Activated CD8-positive, alpha-beta T cell treated with anti-CD3 and anti-CD28 coated beads for 36 hours (primary cell): ENCODE measurements around the gene MTG1. TPM values are rescaled to one million over a fixed set of nuclear protein-coding genes. Genes with fewer than 3 reads are reported as not detected.
"Not testable (repeated sequence)": the region's sequence is repeated elsewhere in the genome, so short reads cannot be mapped to it uniquely, and the experiment has no call there.

ENCODE experiments used
- ATAC-seq: fragments of 200-7000 bp; cut with Tn5 transposase; one replicate; pipeline ENCODE4 v1.10.0; 2021; ENCODE audit warnings: mild to moderate bottlenecking, moderate library complexity
- CTCF ChIA-PET: fragments of 350-600 bp; sonication (Branson Sonifier 250); formaldehyde crosslinking; loops from one replicate; lab custom pipeline; 2021; ENCODE audit warnings: antibody characterized with exemption; lab: Charles Lee
- POLR2A ChIA-PET: fragments of 350-600 bp; sonication (Branson Sonifier 250); formaldehyde crosslinking; loops from one replicate; lab custom pipeline; 2021; ENCODE audit warnings: antibody characterized with exemption; lab: Charles Lee
- DNase-seq: peaks from one replicate; pipeline ENCODE4 v3.0.0-alpha.2; 2020
- H3K27ac Mint-ChIP-seq: one replicate; pipeline ENCODE4 v1.8.0; 2021; ENCODE audit warnings: mild to moderate bottlenecking, mixed read lengths
- H3K27me3 Mint-ChIP-seq: one replicate; pipeline ENCODE4 v1.8.0; 2021; ENCODE audit warnings: mixed read lengths
- H3K36me3 Mint-ChIP-seq: one replicate; pipeline ENCODE4 v1.8.0; 2021; ENCODE audit warnings: low read depth, mixed read lengths
- H3K4me1 Mint-ChIP-seq: one replicate; pipeline ENCODE4 v1.8.0; 2021; ENCODE audit warnings: low read depth, mixed read lengths
- H3K4me3 Mint-ChIP-seq: one replicate; pipeline ENCODE4 v1.8.0; 2021; ENCODE audit warnings: mild to moderate bottlenecking, moderate library complexity, mixed read lengths
- H3K9me3 Mint-ChIP-seq: one replicate; pipeline ENCODE4 v1.8.0; 2021; ENCODE audit warnings: mixed read lengths
- intact Hi-C: fragments of 100-400 bp; cut with micrococcal nuclease; formaldehyde crosslinking; loops from one replicate; pipeline ENCODE4 v1.10.0; 2022
- total RNA-seq, 2 experiments: library from RNA; stranded (reverse); gene quantifications; one replicate each; pipeline ENCODE4 v1.2.3, GENCODE V29; 2021
- TF ChIP-seq, protein P1 (sequence below): fragments of 200-600 bp; IDR thresholded peaks from one replicate; pipeline ENCODE4 v1.8.0; 2022; ENCODE audit warnings: antibody characterized with exemption, mild to moderate bottlenecking

Gene MTG1
- total RNA-seq, 2 experiments from 2014 or later = 45.7 to 48.9 TPM

DNA sequence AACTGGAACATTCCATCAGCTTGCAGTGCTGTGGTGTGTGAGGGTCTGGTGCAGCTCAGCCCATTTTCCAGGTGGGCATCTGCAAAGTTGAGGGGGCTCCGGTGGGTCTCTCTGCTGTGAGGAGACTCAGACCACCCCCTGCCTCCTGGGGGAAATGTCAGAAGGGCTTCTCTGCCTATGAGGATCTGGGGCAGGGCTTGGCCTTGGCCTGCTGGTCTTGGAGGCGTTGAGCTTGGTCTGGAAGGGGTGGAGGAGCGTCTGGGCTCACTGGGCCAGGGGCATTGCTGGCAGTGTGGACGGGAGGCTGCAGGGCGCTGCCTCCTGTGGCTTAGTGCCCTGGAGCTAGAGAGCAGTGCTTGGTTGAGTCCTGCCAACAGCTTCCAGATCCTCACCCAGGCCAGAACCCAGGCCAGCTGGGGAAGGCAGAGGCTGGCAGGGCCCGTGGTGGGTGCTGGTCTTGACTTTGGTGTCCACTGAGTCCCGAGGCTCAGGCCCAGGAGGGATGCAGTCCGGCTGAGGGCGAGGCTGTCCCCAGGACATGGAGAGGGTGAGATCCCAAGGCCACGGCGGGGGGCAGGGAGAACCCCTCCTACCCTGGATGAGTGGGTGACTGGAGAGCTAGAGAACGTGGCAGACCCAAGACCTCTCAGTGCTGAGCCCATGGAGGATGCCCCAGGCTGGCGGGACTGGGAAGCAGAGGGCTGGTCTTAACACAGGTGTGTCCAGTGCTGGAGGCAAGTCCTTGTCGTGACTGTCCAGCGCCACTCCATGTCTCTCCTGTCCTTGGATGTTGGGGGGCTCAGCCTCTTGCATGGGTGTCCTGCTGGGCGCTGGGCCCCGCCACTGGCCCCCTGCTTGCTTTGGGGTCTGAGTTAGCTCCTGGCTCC, 27.6 kb downstream of the MTG1 start:
- Mint-ChIP-seq H3K27ac (no peak overlapping the region), H3K27me3 (no peaks in the 10 kb centered on the region), H3K36me3 (peaks cover 9% of the 10 kb centered on the region), H3K4me3 (no peak overlapping the region), H3K9me3 (no peaks in the 10 kb centered on the region), H3K4me1 (no peaks in the 10 kb centered on the region)
- CTCF ChIA-PET = interaction anchor here (0.6 to 1.9 kb wide), 4 partner anchors 16 to 114 kb away, joined by 3 to 5 read pairs (median 4); no protein-coding TSS in a partner anchor
- POLR2A ChIA-PET = interaction anchor here (2.7 kb wide), 1 partner anchor 10 kb away, joined by 8 read pairs; no protein-coding TSS in a partner anchor
- intact Hi-C loops = no loop called here
- ATAC-seq (no peak), DNase-seq (no peak)
- TF ChIP-seq, protein P1, sequence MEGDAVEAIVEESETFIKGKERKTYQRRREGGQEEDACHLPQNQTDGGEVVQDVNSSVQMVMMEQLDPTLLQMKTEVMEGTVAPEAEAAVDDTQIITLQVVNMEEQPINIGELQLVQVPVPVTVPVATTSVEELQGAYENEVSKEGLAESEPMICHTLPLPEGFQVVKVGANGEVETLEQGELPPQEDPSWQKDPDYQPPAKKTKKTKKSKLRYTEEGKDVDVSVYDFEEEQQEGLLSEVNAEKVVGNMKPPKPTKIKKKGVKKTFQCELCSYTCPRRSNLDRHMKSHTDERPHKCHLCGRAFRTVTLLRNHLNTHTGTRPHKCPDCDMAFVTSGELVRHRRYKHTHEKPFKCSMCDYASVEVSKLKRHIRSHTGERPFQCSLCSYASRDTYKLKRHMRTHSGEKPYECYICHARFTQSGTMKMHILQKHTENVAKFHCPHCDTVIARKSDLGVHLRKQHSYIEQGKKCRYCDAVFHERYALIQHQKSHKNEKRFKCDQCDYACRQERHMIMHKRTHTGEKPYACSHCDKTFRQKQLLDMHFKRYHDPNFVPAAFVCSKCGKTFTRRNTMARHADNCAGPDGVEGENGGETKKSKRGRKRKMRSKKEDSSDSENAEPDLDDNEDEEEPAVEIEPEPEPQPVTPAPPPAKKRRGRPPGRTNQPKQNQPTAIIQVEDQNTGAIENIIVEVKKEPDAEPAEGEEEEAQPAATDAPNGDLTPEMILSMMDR = no peak

DNA sequence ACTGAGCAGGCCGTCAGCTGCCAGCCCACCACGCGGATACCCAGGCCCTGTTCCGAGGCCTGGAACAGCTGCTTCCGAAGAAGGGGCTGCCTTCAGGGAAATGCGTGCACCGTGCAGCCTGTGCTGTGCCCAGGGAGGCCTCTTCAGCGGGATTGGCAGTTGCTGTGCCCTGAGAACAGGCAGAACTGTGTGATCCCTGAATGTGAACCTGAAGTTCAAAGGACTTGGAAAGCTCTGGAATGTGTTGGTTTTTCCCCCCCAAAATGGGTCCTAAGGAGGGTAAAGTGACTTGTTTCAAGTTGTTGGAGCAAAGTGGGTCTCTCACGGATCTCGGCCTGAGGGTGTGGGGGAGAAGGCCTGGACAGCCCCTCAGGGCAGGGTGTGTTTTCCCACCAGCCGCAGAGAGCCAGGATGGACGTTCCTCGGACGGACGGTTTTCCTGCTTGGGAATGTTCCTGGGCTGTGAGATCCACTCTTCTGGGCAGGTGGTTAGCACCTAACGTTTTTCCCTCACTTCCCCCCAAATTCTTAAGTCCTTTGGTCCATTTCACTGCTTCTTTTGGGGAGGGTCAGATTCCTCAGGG, 28.4 kb downstream of the MTG1 start:
- no peak for DNase-seq
- H3K4me1 Mint-ChIP-seq = no peaks in the 10 kb centered on the region
- CTCF ChIA-PET = interaction anchor here (1.7 to 1.9 kb wide), 2 partner anchors 16 to 93 kb away, joined by 5 read pairs; no protein-coding TSS in a partner anchor

DNA sequence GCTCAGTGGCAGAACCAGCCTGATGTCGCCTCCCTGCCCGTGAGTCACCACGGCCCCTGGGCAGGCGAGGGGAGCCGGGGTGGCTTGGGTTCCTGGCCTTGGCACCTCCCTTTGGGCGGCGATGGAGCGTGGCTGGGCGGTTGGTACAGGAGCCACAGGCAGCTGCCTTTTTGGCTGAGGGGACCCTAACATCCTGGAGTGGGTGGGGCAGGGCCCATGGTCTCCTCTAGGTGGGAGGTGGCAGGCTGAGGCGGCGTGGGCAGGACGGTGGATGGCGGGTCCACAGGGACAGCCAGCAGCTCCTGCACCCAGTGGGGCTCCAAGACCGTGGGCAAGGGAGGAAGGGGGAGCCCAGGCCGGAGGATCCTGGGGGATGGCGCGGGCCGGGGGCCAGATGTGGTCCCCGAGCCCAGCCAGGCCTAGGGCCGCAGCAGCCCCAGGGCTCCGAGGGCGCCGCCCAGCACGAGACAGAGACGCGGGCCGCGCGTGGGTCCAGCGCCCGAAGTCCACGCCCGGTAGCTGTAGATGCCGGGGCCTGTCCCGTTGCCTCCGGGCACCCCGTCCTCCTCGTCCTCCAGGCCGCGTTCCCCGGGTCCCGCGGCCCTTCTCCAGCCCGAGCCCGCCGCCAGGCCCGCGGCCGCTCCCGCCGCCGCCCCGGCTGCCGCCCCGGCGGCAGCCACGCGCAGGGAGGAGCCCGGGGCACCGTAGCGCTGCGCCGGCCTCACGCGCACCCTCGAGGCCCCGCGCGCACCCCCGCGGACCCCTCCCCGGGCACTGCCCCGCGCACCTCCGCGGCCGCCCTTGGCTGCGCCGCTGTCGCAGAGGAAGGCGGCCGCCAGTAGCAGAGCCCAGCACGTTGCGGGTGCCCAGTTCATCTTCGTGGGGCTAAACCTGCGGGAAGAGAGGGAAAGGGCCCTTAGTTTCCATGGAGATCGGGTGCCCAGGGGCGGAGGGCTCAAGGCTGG, 29.1 kb downstream of the MTG1 start:
- ATAC-seq (peak; percentile 31), DNase-seq (no peak)
- POLR2A ChIA-PET = interaction anchor here (2.7 kb wide), 1 partner anchor 12 kb away, joined by 8 read pairs; no protein-coding TSS in a partner anchor

More for the DNA sequence above, 28.4 kb downstream of the MTG1 start:
- Mint-ChIP-seq H3K9me3 (no peaks in the 10 kb centered on the region), H3K4me3 (no peak overlapping the region), H3K36me3 (peaks cover 9% of the 10 kb centered on the region), H3K27me3 (no peaks in the 10 kb centered on the region), H3K27ac (no peak overlapping the region)
- POLR2A ChIA-PET = interaction anchor here (2.7 kb wide), 1 partner anchor 11 kb away, joined by 8 read pairs; no protein-coding TSS in a partner anchor
- ATAC-seq = no peak
- TF ChIP-seq, protein P1 = no peak
- intact Hi-C loops = no loop called here

GRCh38 chr10:133424102-133424501, 30.1 kb downstream of the MTG1 start:
- CTCF ChIA-PET, ATAC-seq: not testable (repeated sequence)

More for the DNA sequence above, 29.1 kb downstream of the MTG1 start:
- Mint-ChIP-seq H3K4me1 (no peaks in the 10 kb centered on the region), H3K9me3 (no peaks in the 10 kb centered on the region), H3K36me3 (peaks cover 8% of the 10 kb centered on the region), H3K27me3 (no peaks in the 10 kb centered on the region), H3K4me3 (no peak overlapping the region), H3K27ac (no peak overlapping the region)
- TF ChIP-seq, protein P1 = no peak
- CTCF ChIA-PET = no interaction called here
- intact Hi-C loops = no loop called here

GRCh38 chr10:133424601-133425000, 30.6 kb downstream of the MTG1 start, which contains the start of gene SPRN:
Gene SPRN, minus strand, starts transcription at chr10:133424625. Its CDS starts 944 bp downstream, at chr10:133423681.
- CTCF ChIA-PET, intact Hi-C loops, ATAC-seq, H3K9me3 Mint-ChIP-seq, H3K4me3 Mint-ChIP-seq, H3K27ac Mint-ChIP-seq, POLR2A ChIA-PET, H3K4me1 Mint-ChIP-seq, H3K27me3 Mint-ChIP-seq, H3K36me3 Mint-ChIP-seq, DNase-seq: not testable (repeated sequence)

More at GRCh38 chr10:133424102-133424501, 30.1 kb downstream of the MTG1 start:
- H3K4me1 Mint-ChIP-seq, intact Hi-C loops, H3K27me3 Mint-ChIP-seq, POLR2A ChIA-PET, H3K36me3 Mint-ChIP-seq, DNase-seq, H3K27ac Mint-ChIP-seq, H3K4me3 Mint-ChIP-seq, H3K9me3 Mint-ChIP-seq: not testable (repeated sequence)

- CTCF ChIA-PET = interaction anchor here (1.1 kb wide), 1 partner anchor 8 kb away, joined by 4 read pairs; no protein-coding TSS in a partner anchor
Observed at GRCh38 chr10:133429571-133429970, 35.6 kb downstream of the MTG1 start.

DNA sequence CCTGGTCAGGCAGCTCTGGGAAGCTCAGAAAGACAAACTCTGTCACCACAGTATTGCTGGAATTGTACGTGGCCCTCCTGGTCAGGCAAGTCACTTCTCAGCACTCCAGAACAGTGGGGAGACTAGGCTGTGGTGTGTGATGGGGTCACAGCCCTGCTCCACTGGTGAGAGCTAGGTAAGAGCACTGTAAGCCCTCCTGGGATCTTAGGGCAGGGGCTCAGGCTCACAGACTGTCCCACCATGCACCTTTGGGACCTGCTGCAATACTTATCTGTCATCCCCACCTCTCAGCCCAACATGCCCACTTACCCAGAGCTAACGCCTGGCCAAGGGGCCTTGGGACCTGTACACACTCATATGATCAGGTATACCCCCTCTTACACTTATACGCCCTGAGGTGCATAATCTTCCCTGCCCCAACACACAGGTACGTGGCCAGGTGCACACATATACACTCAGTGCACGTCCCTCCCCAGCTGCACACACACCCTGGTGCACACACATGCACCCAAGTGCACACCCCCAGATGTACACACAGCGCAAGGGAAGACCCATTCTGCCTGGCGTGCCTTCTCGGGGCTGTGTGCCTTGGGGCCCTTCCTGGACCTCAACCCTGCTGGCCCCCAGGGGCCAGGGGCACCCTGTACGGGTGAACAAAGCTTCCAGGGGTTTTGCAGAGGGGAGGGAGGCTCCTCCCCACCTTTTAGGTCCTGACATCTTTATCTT, 38.1 kb downstream of the MTG1 start:
- DNase-seq, H3K36me3 Mint-ChIP-seq, ATAC-seq: not testable (repeated sequence)

More at GRCh38 chr10:133429571-133429970, 35.6 kb downstream of the MTG1 start:
- H3K4me3 Mint-ChIP-seq, ATAC-seq, H3K36me3 Mint-ChIP-seq, H3K4me1 Mint-ChIP-seq, intact Hi-C loops, H3K27ac Mint-ChIP-seq, H3K9me3 Mint-ChIP-seq, POLR2A ChIA-PET, DNase-seq, H3K27me3 Mint-ChIP-seq: not testable (repeated sequence)

More for the DNA sequence above, 38.1 kb downstream of the MTG1 start:
- H3K27ac Mint-ChIP-seq, H3K27me3 Mint-ChIP-seq, H3K4me3 Mint-ChIP-seq, intact Hi-C loops, CTCF ChIA-PET, H3K9me3 Mint-ChIP-seq, POLR2A ChIA-PET, H3K4me1 Mint-ChIP-seq: not testable (repeated sequence)
